Uterus (tissue), 2 donors: Measurements from ENCODE around the gene RGS7.

Source experiments
- POLR2A ChIP-seq, 2 donors: fragments of 450-650 bp; IDR thresholded peaks; one replicate each; pipeline ENCODE4 v1.6.1; 2016; ENCODE audit warnings: antibody characterized with exemption in 2 of 2, mild to moderate bottlenecking in 1 of 2, moderate library complexity in 1 of 2
- TF ChIP-seq, protein P1 (sequence below), 4 experiments: fragments of 200-600 bp in 2 of 4; fragments of 450-650 bp in 2 of 4; sonication (generic) in 2 of 4; IDR thresholded peaks; one replicate each; pipeline ENCODE4 v1.5.1; 2016 to 2019; ENCODE audit warnings: antibody characterized with exemption in 4 of 4, mild to moderate bottlenecking in 2 of 4, moderate library complexity in 1 of 4

DNA sequence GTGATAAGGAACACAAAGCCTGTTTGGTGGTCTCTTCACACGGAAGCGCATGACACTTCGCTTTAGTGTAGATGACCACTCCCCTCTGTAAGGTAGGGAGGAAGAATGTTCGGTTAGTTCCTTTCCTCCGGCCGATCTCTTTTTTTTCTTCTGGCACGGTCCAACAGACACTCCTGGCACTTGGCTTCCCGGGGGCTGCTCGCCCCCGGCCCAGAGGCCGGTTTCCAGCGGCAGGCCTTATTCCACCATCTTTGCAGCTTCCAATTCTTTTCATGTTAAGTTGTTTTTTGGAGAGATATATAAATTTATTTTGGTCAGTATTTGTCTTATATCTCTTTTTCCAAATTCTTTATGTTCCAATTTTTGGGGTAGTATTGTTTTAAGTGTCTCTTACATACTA, 593.2 kb downstream of the RGS7 start:
- TF ChIP-seq, protein P1, sequence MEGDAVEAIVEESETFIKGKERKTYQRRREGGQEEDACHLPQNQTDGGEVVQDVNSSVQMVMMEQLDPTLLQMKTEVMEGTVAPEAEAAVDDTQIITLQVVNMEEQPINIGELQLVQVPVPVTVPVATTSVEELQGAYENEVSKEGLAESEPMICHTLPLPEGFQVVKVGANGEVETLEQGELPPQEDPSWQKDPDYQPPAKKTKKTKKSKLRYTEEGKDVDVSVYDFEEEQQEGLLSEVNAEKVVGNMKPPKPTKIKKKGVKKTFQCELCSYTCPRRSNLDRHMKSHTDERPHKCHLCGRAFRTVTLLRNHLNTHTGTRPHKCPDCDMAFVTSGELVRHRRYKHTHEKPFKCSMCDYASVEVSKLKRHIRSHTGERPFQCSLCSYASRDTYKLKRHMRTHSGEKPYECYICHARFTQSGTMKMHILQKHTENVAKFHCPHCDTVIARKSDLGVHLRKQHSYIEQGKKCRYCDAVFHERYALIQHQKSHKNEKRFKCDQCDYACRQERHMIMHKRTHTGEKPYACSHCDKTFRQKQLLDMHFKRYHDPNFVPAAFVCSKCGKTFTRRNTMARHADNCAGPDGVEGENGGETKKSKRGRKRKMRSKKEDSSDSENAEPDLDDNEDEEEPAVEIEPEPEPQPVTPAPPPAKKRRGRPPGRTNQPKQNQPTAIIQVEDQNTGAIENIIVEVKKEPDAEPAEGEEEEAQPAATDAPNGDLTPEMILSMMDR (IDR thresholded peaks at IDR 0.05), result no peak
- no peak for TF ChIP-seq POLR2A (IDR thresholded peaks at IDR 0.05)
